Measurements from ENCODE around the gene DCDC2B.

Gene DCDC2B

GRCh38 chr1:32231843-32232432 lies 23.0 kb downstream of the DCDC2B start:
- Histone ChIP-seq H4K20me1 (ENCODE audit: low read depth, low read length) (no peaks in the 10 kb centered on the region), H3K36me3 (ENCODE audit: low read length) (peaks cover 4% of the 10 kb centered on the region; the same call in 1 of the 2 replicates), H2AFZ (ENCODE audit: low read depth, low read length, severe bottlenecking) (no peak overlapping the region), H3K27me3 (ENCODE audit: low read length) (no peaks in the 10 kb centered on the region), H3K4me3 (ENCODE audit: insufficient read depth, low read length, poor library complexity, severe bottlenecking) (no peak overlapping the region), H3K9me2 (replicated peaks; ENCODE audit: insufficient read depth, low read length) (no peaks in the 10 kb centered on the region), H3F3A (ENCODE audit: insufficient read depth) (no peaks in the 10 kb centered on the region), H3K4me2 (ENCODE audit: low read depth, low read length, poor library complexity, severe bottlenecking) (no peak overlapping the region), H3K9me3 (ENCODE audit: insufficient read depth, low read length) (no peaks in the 10 kb centered on the region), H3K79me2 (ENCODE audit: insufficient read depth, low read length) (no peaks in the 10 kb centered on the region), H3K27ac (ENCODE audit: low read depth, low read length) (no peak overlapping the region), H3K9ac (ENCODE audit: low read length) (no peak overlapping the region)
- TF ChIP-seq EZH2phosphoT487 (conservative IDR thresholded peaks at IDR 0.05; ENCODE audit: low read length): no peak
- TF ChIP-seq, protein P1, sequence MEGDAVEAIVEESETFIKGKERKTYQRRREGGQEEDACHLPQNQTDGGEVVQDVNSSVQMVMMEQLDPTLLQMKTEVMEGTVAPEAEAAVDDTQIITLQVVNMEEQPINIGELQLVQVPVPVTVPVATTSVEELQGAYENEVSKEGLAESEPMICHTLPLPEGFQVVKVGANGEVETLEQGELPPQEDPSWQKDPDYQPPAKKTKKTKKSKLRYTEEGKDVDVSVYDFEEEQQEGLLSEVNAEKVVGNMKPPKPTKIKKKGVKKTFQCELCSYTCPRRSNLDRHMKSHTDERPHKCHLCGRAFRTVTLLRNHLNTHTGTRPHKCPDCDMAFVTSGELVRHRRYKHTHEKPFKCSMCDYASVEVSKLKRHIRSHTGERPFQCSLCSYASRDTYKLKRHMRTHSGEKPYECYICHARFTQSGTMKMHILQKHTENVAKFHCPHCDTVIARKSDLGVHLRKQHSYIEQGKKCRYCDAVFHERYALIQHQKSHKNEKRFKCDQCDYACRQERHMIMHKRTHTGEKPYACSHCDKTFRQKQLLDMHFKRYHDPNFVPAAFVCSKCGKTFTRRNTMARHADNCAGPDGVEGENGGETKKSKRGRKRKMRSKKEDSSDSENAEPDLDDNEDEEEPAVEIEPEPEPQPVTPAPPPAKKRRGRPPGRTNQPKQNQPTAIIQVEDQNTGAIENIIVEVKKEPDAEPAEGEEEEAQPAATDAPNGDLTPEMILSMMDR (IDR thresholded peaks at IDR 0.05; ENCODE audit: insufficient read depth, low read length, poor library complexity, severe bottlenecking): no peak

- Histone ChIP-seq H3F3A (ENCODE audit: insufficient read depth) (no peaks in the 10 kb centered on the region), H3K36me3 (ENCODE audit: low read length) (peaks cover 4% of the 10 kb centered on the region; the same call in 1 of the 2 replicates), H3K9me3 (ENCODE audit: insufficient read depth, low read length) (no peaks in the 10 kb centered on the region), H4K20me1 (ENCODE audit: low read depth, low read length) (no peaks in the 10 kb centered on the region), H3K27me3 (ENCODE audit: low read length) (no peaks in the 10 kb centered on the region), H2AFZ (ENCODE audit: low read depth, low read length, severe bottlenecking) (no peak overlapping the region), H3K4me3 (ENCODE audit: insufficient read depth, low read length, poor library complexity, severe bottlenecking) (no peak overlapping the region), H3K79me2 (ENCODE audit: insufficient read depth, low read length) (no peaks in the 10 kb centered on the region), H3K4me2 (ENCODE audit: low read depth, low read length, poor library complexity, severe bottlenecking) (no peak overlapping the region), H3K9ac (ENCODE audit: low read length) (no peak overlapping the region), H3K9me2 (replicated peaks; ENCODE audit: insufficient read depth, low read length) (no peaks in the 10 kb centered on the region), H3K27ac (ENCODE audit: low read depth, low read length) (no peak overlapping the region)
- TF ChIP-seq, protein P1 (IDR thresholded peaks at IDR 0.05; ENCODE audit: insufficient read depth, low read length, poor library complexity, severe bottlenecking): no peak
- no peak for TF ChIP-seq EZH2phosphoT487 (conservative IDR thresholded peaks at IDR 0.05; ENCODE audit: low read length)
Measured at GRCh38 chr1:32232558-32233304, 23.8 kb downstream of the DCDC2B start.

- H3K4me2 ChIP-seq (ENCODE audit: low read depth, low read length, poor library complexity, severe bottlenecking): no peak overlapping the region
- H3K9me2 ChIP-seq (replicated peaks; ENCODE audit: insufficient read depth, low read length): no peaks in the 10 kb centered on the region
- H3K79me2 ChIP-seq (ENCODE audit: insufficient read depth, low read length): no peaks in the 10 kb centered on the region
- H3K27me3 ChIP-seq (ENCODE audit: low read length): no peaks in the 10 kb centered on the region
- H4K20me1 ChIP-seq (ENCODE audit: low read depth, low read length): no peaks in the 10 kb centered on the region
- no peaks in the 10 kb centered on the region for H3K9me3 ChIP-seq (ENCODE audit: insufficient read depth, low read length)
- TF ChIP-seq, protein P1 (IDR thresholded peaks at IDR 0.05; ENCODE audit: insufficient read depth, low read length, poor library complexity, severe bottlenecking): no peak
- no peak for TF ChIP-seq EZH2phosphoT487 (conservative IDR thresholded peaks at IDR 0.05; ENCODE audit: low read length)
- no peak overlapping the region for H3K9ac ChIP-seq (ENCODE audit: low read length)
- no peak overlapping the region for H2AFZ ChIP-seq (ENCODE audit: low read depth, low read length, severe bottlenecking)
- H3K27ac ChIP-seq (ENCODE audit: low read depth, low read length): no peak overlapping the region
- H3F3A ChIP-seq (ENCODE audit: insufficient read depth): peaks cover 9% of the 10 kb centered on the region
- H3K36me3 ChIP-seq (ENCODE audit: low read length): no peaks in the 10 kb centered on the region; the same call in 1 of the 2 replicates
- H3K4me3 ChIP-seq (ENCODE audit: insufficient read depth, low read length, poor library complexity, severe bottlenecking): no peak overlapping the region
Measured at GRCh38 chr1:32234792-32235191, 25.9 kb downstream of the DCDC2B start.

Data from SU-DHL-6 (cell line).